ENCODE data around the gene ACTL8.

ACTL8 gene

DNA sequence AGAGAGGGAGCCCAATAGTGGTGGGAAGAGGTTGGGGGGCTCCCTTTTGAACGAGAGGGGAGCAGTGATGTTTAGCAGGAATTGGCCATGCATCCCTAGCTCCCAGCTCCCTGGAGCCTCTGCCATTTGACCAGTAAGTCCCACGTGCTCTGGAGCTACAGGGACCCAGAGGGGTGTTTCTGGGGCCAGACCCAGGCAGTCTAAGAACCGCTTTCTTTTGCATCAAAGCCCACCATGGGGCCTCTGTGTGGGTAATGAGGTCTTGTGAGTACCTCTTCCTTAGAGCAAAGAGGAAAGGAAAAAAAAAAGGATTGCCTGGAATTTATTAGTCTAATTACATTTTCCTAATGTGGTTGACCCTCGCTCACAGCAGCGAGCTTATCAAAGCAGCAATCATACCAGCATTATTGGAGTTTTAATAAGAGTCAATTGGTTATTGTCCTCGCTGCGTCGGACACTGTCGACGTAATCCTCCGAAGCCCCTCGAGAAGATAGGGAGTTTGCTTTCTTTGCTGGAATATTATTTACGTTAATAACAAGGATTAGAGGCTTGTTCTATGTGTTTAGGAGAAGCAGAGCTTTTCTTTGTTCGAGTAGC is 17.6 kb downstream of the ACTL8 start:
- DNase-seq, result no peak

DNA sequence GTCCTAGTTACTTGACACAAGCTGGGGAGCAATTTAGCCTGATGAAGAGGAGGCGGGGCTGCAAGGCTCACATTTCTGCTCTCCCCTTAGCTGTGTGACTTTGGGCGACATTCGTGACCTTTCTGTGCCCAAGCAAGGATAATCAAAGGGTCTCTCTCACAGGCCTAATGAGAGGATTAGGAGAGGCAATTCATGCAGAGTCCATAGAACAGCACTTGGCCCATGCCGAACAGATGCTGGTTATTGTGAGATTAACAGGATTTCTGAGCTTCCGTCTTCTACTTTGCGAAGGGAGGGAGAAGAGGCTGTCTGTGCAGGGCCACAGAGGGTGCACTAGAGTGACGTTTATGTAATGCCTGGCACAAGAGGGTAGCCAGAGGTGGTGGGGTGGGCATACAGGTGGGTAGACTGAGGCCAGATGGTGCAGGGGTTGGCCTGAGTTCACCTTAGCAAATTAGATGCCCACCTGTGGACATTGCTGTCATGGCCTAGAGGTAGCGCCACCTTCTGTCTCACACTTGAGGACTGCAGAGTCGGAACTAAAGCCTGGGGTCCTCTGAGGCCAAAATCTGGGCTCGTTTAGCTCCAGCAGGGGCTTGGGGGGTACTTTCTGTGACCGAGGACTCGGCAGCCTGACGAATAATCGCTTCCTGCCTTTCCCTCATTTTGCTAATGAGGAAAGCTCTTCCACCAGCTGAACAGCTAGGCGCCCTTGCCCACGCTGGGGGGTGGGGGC is 18.6 kb downstream of the ACTL8 start:
- no peak for DNase-seq

DNA sequence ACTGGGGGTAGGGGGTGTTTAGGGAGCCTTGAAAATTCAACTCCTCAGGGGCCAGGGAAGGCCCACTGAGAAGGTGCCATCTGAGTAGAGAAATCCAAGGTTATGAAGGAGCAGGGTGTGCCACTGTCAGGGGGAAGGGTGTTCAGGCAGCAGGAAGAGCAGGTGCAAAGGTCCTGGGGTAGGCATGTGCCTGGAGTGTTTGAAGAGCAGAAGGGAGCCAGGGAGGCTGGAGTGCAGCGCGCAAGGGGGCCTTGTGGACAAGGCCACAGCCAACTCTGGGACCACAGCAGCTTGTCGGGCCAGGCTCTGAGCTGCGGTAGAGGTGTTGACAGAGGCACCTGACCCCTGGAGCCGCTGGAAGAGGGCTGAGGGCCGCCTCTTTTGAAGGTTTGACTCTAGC is 19.3 kb downstream of the ACTL8 start:
- DNase-seq, result no peak

DNA sequence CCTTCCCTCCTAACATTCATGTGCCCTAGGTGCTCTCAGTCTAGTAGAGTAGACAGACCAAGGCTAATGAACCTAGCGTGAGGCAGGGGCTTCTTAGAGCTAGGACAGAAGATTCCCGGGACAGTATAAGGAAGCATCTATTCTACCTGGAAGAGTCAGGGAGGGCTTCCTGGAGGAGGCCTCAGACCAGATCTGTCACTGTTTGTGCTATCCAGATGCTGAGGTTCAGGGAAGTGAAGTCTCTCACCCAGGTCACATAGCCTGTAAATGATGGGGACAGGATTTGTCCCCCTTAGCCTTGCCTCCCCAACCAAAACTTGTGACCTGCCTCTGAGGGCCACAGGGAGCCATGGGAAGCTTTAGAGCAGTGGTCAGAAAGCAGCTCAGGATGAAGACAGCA is 20.7 kb downstream of the ACTL8 start:
- no peak for DNase-seq

DNA sequence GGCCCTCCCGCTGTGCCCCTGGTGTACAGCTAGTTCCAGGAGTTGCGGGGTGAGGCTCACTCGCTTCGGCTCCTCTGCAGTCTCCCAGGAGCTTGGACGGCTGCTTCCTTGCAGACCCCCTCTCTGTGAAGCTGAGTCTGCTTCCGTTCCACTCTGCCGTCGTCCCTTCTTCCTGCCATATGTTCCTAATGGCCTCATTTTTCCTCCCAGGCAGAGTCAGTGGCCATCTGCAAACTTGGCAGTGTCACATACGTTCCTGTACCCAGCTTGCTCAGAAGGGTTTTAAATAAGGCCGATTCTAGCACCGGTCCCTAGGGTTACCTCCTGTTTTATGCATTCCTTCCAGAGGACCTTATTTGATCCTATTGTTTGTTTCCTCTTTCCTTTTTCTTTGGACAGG is 21.3 kb downstream of the ACTL8 start:
- DNase-seq, result no peak

DNA sequence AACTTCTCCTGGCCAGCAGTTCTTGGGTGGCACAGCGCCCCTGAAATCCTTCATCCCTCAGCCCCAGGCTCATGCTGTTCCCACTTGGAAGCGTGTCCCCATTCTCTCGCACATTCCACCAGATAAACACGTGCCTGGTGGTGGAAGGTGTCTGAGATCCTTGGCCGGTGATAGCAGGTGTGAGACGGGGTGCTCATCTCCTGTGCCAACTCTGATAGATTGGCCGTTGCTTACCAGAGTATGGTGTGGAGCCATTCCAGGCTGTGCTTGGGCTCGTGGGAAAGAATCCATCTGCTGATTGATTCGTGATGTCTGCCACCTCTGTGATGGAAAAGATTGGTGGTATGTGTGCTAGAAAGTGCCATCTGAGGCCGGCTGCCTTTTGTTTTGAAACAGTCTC is 22.2 kb downstream of the ACTL8 start:
- no peak for DNase-seq

DNA sequence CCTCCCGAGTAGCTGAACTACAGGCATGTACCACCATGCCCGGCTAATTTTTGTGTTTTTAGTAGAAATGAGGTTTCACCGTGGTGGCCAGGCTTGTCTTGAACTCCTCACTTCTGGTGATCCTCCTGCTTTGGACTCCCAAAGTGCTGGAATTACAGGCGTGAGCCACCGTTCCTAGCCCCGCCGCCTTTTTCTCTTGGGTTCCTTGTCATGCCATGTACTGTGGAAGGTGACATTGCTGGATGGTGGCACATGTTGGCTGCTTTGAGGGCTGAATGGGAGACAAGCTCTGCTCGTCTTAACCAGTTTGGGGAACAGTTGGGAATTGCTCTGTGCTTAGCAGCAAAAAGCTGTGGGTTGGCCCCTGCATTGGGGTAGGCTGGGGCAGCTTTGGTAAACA is 22.7 kb downstream of the ACTL8 start:
- no peak for DNase-seq

DNA sequence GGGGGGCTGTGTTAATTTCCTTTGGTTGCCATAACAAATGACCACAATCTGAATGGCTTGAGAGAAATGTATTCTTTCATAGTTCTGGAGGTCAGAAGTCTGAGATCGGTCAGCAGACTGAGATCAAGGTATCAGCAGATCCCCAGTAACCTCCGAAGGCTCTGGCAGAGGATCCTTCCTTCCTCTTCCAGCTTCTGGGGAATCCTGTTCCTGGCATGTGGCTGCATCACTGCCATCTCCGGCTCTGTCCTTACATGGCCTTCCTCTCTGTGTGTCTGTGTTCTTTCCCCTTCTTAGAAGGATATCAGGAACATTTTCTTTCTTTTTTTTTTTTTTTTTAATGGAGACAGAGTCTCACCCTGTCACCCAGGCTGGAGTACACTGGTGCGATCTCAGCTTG is 25.8 kb downstream of the ACTL8 start:
- no peak for DNase-seq

DNA sequence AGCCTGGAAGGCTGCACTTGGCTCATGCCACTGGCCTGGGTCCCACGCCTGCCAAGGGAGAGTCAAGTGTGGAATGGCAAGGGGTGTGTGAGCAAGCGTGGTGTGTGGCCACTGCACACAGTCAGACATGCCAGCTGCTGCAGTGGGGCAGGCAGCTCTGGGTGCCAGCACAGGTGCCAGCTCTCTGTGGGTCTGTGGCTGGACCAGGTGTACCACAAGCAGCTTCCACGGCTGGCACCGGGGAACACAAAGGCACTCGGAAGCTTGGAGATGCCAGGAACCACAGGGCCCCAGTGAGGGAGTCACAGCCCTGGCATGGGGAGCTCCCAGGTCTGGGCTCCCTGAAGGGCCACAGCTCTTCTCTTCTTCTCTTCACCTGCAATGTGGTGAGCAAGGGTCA is 34.8 kb downstream of the ACTL8 start:
- no peak for DNase-seq

DNA sequence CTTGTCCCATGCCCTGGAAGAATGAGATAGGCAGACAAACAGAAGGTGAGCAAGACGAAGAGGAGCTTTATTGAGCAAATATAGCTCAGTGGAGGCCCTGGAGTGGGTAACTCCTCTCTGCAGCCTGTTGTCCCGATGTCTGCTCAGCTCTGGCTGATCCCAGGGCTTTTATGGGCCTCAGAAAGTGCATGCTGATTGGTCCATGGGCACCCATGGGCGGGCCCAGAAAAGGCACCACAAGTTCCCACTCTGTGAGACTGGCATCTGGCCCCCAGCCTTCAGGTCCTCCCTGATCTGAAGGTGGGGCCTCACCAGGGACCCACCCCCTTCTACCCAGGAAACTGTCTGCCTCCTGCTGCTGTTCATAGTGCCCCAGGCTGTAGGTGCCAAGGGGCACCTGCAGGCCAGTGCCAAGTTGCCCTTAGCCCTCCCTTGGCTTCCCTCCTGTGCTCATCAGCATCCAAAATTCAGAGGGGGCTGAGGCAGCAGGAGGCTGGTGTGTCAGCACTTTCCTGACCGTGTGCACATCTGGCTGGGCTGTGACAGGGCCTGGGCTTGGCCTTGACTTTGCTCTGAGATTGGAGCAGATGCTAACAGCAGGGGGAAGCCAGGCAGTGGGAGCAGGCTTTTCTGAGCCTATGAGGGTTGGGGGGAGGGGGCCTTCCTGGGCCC is 35.4 kb downstream of the ACTL8 start:
- DNase-seq, result no peak

DNA sequence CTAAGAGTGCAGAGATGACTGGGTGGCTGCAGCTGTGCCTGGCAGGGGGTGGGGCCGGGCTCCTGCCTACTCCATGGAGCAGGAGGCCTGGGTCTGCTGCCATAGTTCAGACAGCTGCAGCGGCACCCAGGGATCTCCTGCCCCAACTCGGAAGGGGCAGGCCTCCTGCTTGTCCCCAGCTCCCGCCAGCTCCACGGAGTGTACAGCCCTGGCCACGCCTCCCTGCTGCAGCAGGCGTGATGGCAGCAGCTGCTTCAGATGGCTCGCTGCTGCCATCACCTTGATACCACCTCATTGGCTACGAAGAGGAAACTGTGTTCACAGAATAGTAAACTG is 35.9 kb downstream of the ACTL8 start:
- no peak for DNase-seq

DNA sequence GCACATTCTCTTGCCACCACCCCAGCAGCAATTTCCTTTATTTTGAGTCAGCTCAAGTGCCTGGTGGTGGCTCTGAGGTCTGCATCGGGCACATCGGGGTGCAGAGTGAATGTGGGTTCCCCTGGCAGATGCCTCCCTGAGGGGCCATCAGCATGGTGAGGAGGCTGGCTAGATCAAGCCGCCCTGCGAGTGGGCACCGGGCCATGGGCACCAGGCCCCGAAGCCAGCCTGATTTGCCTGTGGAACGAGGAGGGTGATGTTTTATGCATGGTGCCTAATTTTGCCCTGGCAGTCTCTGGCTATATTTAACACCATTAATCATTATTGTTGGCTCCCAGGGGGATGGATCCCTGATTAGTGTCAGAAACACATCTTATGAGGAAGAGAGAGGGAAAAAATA is 36.3 kb downstream of the ACTL8 start:
- no peak for DNase-seq

DNA sequence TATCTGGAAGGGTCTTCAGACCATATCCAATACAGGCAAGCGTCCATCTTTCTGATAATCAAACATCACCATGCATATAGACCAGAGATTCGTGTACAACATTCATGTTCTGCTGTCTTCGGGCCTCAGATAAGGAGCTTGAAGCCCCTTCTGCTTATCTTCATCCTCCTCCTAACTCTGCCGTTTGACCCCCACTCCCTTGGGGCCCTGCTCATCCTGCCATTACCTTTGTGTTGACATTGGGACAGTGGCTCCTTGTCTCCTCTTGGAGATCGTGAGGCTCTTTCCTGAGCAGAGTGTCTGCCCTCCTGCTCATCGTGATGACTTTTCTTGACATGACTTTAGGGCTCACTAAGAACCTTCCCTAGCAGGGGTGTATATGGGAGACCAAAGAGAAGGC is 37.3 kb downstream of the ACTL8 start:
- no peak for DNase-seq

DNA sequence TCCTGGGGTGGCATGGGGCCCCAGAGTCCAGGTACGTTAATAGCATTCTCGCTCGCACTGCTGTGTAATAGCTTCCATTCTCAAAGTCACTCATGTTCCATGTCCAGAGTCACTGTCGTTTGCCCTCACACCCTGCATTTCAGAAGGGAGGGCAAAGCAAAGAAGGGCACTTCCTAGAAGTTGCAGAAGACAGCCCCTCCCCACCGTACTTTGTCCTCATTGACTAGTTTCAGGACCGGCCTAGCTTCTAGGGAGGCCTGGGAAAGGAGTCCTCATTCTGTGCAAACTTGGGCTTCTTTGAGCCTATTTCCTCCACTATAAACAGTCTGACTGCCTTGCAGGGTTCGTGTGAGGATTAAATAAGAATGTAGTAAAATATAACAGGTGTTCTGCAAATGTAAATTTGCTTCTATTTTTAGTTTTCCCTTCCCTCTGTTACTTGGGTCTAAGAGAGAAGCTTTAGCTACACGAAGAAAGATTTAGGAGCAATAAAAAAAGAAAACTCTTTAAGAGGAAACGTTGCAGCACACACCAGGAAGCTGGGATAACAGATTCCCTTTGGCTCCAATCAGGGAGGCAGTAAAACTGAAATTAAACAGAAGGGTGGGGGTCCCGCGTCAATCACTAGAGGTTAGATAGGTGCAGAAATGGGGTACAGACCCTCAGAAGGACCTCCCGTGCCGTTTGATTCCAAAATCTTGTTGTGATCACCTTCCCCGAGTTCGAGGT is 40.1 kb downstream of the ACTL8 start:
- DNase-seq, result no peak

DNA sequence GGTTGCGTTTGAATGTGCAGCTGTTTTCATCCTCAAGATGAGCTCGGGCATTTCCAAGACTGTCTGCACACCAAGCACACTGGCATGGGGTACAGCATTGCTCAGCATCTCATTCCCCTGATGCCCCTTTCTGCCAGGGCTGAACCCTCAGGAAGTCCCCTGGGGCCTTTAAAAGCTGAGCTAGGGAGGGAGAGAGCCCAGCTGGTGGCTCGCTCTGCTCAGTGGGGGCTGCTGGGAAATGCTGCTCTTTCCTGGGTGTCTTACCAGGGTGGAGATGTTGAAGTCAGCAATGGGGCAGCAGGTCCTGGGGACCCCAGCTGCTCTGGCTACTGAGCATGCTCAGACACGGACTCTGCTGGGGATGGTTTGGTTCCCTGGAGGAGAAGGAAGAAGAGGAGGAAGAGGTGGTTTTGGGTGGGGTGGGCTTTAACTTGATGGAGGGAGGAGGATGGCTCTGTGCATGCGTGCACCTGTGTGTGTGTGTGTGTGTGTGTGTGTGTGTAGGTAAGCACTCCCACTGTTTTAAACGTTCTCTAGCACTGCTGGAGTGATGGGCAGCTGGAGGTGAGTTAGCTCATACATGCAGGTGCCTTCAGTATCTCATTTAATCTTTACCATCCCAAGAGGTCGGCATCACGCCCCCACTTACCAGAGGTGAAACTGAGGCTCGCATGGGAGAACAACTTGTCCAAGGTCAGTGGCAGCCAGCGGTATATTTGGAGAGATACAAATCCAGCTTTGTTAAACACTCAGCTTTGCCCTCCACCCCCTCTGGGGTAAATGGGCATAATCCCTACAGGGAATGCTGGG is 40.9 kb downstream of the ACTL8 start:
- DNase-seq, result no peak

DNA sequence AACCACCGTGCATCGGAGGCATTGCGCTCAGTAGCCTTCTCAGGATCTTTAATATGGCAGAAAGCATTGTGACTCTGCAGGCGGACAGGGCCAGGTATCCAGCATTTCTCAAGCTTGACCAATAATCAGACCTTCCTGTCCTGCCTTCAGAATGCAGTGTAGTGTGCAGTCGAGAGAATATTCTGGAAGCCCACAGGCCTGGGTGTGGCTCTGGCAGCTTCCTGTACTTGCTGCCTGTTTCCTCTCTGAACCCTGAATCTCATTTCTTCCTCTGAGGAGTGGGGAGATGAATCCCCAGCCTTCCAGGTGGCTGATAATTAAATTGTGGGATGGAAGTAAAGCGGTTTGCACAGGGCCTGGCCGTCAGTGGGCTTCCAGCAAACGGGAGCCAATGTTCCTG is 42.3 kb downstream of the ACTL8 start:
- DNase-seq, result no peak

DNA sequence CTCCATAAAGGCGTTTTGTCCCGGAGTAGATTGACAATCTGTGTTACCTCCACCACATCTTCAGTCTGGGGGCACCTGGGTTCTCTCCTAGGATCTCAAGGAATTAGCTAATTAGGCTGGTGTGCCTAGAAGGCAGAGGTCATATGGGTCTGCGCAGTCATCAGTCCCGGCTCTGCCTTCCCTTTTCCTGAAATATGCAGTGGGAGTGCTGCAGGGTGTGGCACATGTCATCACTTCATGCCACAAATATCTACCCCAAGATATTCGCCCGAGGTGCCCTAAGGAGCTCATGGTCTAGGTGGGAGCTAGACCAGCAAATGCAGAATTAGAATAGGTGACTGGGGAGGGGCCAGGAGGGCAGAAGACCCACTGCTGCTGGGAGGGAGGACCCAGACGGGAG is 42.9 kb downstream of the ACTL8 start:
- DNase-seq, result no peak

DNA sequence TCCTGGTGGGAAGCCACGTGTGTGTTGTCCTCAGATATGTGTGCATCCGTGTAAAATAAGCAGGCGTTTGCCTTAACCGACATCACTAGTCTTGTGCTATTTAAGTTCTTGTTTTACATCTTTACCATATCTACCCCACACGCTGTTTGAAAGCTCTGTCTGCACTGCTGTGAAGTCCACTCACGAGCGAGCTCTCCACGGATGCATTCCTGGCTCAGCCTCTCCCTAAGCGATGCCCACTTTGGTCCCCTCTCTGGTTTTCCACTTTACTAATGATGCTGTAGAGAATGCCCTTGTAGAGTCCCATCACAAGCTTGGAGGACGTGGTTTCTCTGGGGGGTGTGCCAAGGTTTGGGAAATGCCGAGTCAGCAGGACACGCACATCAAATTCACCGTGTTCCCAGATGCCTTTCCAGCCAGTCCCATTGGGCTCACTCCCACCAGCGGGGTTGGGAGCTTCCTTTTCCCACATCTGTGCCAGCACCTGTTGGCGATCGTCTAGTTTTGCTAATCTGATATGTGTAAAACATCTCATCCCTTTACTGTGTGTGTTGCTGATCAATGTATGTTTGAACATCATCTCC is 43.8 kb downstream of the ACTL8 start:
- no peak for DNase-seq

DNA sequence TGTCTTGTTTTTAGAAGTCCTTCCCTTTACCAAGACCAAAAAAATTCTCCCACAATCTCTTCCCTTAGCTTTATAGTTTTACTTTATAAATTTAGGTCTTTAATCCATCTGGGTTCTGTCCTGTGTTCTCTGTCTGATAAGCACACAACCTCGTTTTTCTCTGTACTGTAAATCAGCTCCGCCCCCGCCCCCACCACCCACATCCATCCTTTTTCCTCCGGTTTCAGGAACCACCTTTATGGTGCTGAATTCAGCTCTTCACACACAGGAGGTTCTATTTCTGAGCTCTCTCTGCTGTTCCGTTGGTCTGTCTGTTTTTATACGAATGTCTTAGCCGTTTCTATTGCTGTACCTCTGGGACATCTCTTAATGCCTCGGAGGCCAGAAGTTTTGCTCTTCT is 44.5 kb downstream of the ACTL8 start:
- no peak for DNase-seq

DNA sequence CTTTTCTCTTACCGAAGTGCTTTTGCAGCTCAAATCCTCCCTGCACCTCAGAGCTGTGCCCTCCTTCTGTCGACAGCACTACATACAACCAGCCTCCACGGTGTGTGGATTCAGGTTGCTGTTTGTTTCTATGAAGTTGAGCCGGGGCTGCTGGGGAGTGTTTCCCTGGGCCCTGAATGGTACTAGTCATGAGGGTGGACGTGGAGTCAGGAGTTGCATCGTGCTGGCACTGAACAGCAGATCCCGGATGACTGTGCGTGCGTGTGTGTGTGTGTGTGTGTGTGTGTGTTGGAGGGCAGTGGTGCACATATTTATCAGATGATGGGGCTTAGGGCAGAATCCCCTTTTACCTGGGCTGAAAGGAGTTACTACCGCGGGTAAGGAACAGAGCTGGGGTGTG is 47.0 kb downstream of the ACTL8 start:
- no peak for DNase-seq

DNA sequence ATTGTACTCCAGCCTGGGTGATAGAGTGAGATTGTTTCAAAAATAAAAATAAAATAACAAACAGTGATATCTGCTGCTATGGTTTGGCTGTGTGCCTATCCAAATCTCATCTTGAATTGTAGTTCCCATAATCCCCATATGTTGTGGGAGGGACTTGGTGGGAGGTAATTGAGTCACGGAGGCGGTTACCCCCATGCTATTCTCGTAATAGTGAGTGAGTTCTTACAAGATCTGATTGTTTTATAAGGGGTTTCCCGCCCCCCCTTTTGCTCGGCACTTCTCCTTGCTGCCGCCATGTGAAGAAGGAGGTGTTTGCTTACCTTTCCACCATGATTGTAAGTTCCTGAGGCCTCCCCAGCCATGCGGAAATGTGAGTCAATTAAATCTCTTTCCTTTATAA is 47.8 kb downstream of the ACTL8 start:
- DNase-seq, result no peak

DNA sequence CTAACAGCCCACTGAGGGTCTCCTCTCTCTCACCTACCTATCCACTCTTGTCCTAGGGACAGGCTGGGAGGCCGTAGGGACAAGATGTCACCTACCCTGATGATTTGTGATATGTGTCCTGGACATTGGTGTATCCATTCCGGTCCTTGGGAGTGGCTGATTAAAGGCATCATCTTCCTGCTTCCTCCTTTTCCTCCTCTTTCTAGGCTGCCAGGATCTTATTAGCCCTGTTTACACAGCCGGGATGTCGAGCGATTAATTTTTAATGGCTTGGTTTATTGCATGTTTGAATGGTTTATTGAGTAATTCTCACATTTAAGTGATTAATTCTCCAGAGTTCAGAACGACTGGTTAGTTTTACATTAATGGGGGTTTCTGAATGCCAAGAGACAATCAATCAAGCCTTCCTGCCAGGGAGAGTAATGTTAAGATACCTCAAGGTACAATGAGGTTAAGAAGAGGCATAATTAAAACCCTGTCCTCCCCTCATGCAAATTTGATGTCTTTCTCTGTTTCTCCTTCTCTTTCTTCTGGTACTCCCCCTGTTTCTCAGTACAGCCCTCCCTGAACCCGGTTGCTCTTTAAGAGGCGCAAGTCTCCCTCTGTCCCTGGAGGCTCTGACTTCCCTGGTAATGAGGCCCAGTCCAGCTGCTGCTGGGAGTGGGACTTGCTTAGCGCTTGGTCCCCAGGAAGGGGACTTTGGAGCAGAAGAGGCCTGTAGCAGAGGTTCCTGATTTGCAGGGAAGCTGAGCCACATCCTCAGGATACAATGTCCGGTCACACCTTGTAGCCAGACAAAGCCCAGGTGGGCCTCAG is 50.9 kb downstream of the ACTL8 start:
- DNase-seq, result no peak
